WTC11 (cell line): ENCODE results near the gene CYCS. TPM values are rescaled to one million over a fixed set of nuclear protein-coding genes. Genes with fewer than 3 reads are reported as not detected.

Source experiments
- ATAC-seq: fragments of 200-7000 bp; cut with Tn5 transposase; 2 replicates; pipeline ENCODE4 v1.10.0; 2021; ENCODE audit warnings: mild to moderate bottlenecking, moderate library complexity
- CTCF ChIA-PET: fragments of 300-600 bp; sonication (Branson Sonifier 250); formaldehyde crosslinking; loops from one replicate; lab custom pipeline; 2021; ENCODE audit warnings: antibody characterized with exemption; lab: Charles Lee
- POLR2A ChIA-PET: fragments of 350-600 bp; sonication (Branson Sonifier 250); formaldehyde crosslinking; loops from one replicate; lab custom pipeline; 2021; ENCODE audit warnings: antibody characterized with exemption; lab: Charles Lee
- DNase-seq: peaks from one replicate; pipeline ENCODE4 v3.0.0; 2021; ENCODE audit warnings: low spot score
- H3K27ac Mint-ChIP-seq: 2 replicates; pipeline ENCODE4 v1.8.0; 2021; ENCODE audit warnings: mixed read lengths
- H3K27me3 Mint-ChIP-seq: 2 replicates; pipeline ENCODE4 v1.8.0; 2021; ENCODE audit warnings: low read depth, mild to moderate bottlenecking, moderate library complexity, mixed read lengths
- H3K36me3 Mint-ChIP-seq: 2 replicates; pipeline ENCODE4 v1.8.0; 2021; ENCODE audit warnings: mixed read lengths
- H3K4me1 Mint-ChIP-seq: 2 replicates; pipeline ENCODE4 v1.8.0; 2022; ENCODE audit warnings: mixed read lengths
- H3K4me3 Mint-ChIP-seq: 2 replicates; pipeline ENCODE4 v1.8.0; 2021; ENCODE audit warnings: mild to moderate bottlenecking, moderate library complexity, mixed read lengths
- H3K9me3 Mint-ChIP-seq: 2 replicates; pipeline ENCODE4 v1.8.0; 2021; ENCODE audit warnings: mixed read lengths
- AFF4 ChIP-seq: sonication (generic); formaldehyde crosslinking; IDR thresholded peaks from 2 replicates; pipeline ENCODE4 v1.8.1; 2023; ENCODE audit warnings: mild to moderate bottlenecking, missing genetic modification reagents, borderline replicate concordance
- ATF6 ChIP-seq: sonication (generic); formaldehyde crosslinking; IDR thresholded peaks from 2 replicates; pipeline ENCODE4 v1.8.1; 2023; ENCODE audit warnings: mild to moderate bottlenecking, missing genetic modification reagents
- CBFB ChIP-seq: sonication (generic); formaldehyde crosslinking; IDR thresholded peaks from 2 replicates; pipeline ENCODE4 v1.8.1; 2022; ENCODE audit warnings: mild to moderate bottlenecking, low read depth, missing genetic modification reagents
- CDX4 ChIP-seq: fragments of 250-450 bp; sonication (Bioruptor Pico); IDR thresholded peaks from 2 replicates; pipeline ENCODE4 v1.9.0; 2021; ENCODE audit warnings: moderate library complexity, mild to moderate bottlenecking, inconsistent platforms, borderline replicate concordance
- CREB1 ChIP-seq: sonication (generic); formaldehyde crosslinking; IDR thresholded peaks from 2 replicates; pipeline ENCODE4 v1.8.0; 2023; ENCODE audit warnings: mild to moderate bottlenecking, missing genetic modification reagents
- CREM ChIP-seq: sonication (generic); formaldehyde crosslinking; IDR thresholded peaks from 2 replicates; pipeline ENCODE4 v1.8.1; 2022; ENCODE audit warnings: mild to moderate bottlenecking, missing genetic modification reagents, moderate library complexity
- FOXP4 ChIP-seq: sonication (generic); formaldehyde crosslinking; IDR thresholded peaks from 2 replicates; pipeline ENCODE4 v1.8.0; 2022; ENCODE audit warnings: mild to moderate bottlenecking, missing genetic modification reagents
- MAX ChIP-seq: sonication (generic); formaldehyde crosslinking; IDR thresholded peaks from 2 replicates; pipeline ENCODE4 v1.8.0; 2022; ENCODE audit warnings: mild to moderate bottlenecking, missing genetic modification reagents
- MYBL2 ChIP-seq: sonication (generic); formaldehyde crosslinking; IDR thresholded peaks from 2 replicates; pipeline ENCODE4 v1.8.1; 2023; ENCODE audit warnings: mild to moderate bottlenecking, moderate library complexity, missing genetic modification reagents
- NR1H2 ChIP-seq: sonication (generic); formaldehyde crosslinking; IDR thresholded peaks from 2 replicates; pipeline ENCODE4 v1.9.0; 2021; ENCODE audit warnings: mild to moderate bottlenecking, moderate library complexity, missing genetic modification reagents
- OVOL2 ChIP-seq: fragments of 250-450 bp; sonication (Bioruptor Pico); IDR thresholded peaks from 2 replicates; pipeline ENCODE4 v1.9.0; 2021; ENCODE audit warnings: mild to moderate bottlenecking, borderline replicate concordance
- RELA ChIP-seq: sonication (generic); formaldehyde crosslinking; IDR thresholded peaks from 2 replicates; pipeline ENCODE4 v1.8.1; 2022; ENCODE audit warnings: missing genetic modification reagents, mild to moderate bottlenecking, borderline replicate concordance
- RORB ChIP-seq: fragments of 250-450 bp; sonication (Bioruptor Pico); IDR thresholded peaks from 2 replicates; pipeline ENCODE4 v1.9.0; 2021; ENCODE audit warnings: mild to moderate bottlenecking
- SMAD4 ChIP-seq: sonication (generic); formaldehyde crosslinking; IDR thresholded peaks from 2 replicates; pipeline ENCODE4 v1.8.0; 2022; ENCODE audit warnings: mild to moderate bottlenecking, missing genetic modification reagents
- STAT6 ChIP-seq: sonication (generic); formaldehyde crosslinking; conservative IDR thresholded peaks from 2 replicates; pipeline ENCODE4 v1.8.1; 2023; ENCODE audit warnings: mild to moderate bottlenecking, low read depth, missing genetic modification reagents, moderate library complexity
- TEAD1 ChIP-seq: sonication (generic); formaldehyde crosslinking; IDR thresholded peaks from 2 replicates; pipeline ENCODE4 v1.8.0; 2022; ENCODE audit warnings: mild to moderate bottlenecking, missing genetic modification reagents
- ZNF121 ChIP-seq: sonication (generic); formaldehyde crosslinking; IDR thresholded peaks from 2 replicates; pipeline ENCODE4 v1.8.0; 2023; ENCODE audit warnings: missing genetic modification reagents
- ZNF219 ChIP-seq: sonication (generic); formaldehyde crosslinking; IDR thresholded peaks from 2 replicates; pipeline ENCODE4 v1.8.0; 2023; ENCODE audit warnings: missing genetic modification reagents, mild to moderate bottlenecking, borderline replicate concordance
- ZNF396 ChIP-seq: fragments of 250-450 bp; sonication (Bioruptor Pico); IDR thresholded peaks from 2 replicates; pipeline ENCODE4 v1.8.0; 2021; ENCODE audit warnings: mild to moderate bottlenecking, moderate library complexity, borderline replicate concordance
- ZNF425 ChIP-seq: fragments of 250-450 bp; sonication (Bioruptor Pico); conservative IDR thresholded peaks from 2 replicates; pipeline ENCODE4 v1.9.0; 2021; ENCODE audit warnings: mild to moderate bottlenecking
- ZNF512 ChIP-seq: sonication (generic); formaldehyde crosslinking; IDR thresholded peaks from 2 replicates; pipeline ENCODE4 v1.8.1; 2022; ENCODE audit warnings: missing genetic modification reagents, borderline replicate concordance
- total RNA-seq: library from RNA; stranded (reverse); gene quantifications from 3 replicates; pipeline ENCODE4 v1.2.3, GENCODE V29; 2021

CYCS gene
- total RNA-seq, 1 experiment from 2014 or later = 249 TPM

GRCh38 chr7:25171071-25171470 is 46.0 kb upstream of the CYCS start (continued):
- TF ChIP-seq AFF4 (CRISPR knock-in tag) = no peak
- no peak for TF ChIP-seq ZNF425
- TF ChIP-seq MYBL2 = no peak

GRCh38 chr7:25169683-25170082 is 44.6 kb upstream of the CYCS start:
- Mint-ChIP-seq H3K27me3 (no peaks in the 10 kb centered on the region; the same call in 1 of the 2 replicates), H3K36me3 (no peaks in the 10 kb centered on the region; the same call in 1 of the 2 replicates), H3K27ac (no peak overlapping the region), H3K4me3 (no peak overlapping the region), H3K4me1 (peaks cover 25% of the 10 kb centered on the region), H3K9me3 (peaks cover 8% of the 10 kb centered on the region; the same call in 1 of the 2 replicates)
- no peak for ATAC-seq
- ChIA-PET CTCF (no interaction called here), POLR2A (no interaction called here)
- no peak for DNase-seq
- TF ChIP-seq TEAD1 (CRISPR knock-in tag) (no peak), STAT6 (CRISPR knock-in tag) (no peak), SMAD4 (CRISPR knock-in tag) (no peak), ZNF121 (CRISPR knock-in tag) (no peak), RORB (CRISPR knock-in tag) (no peak), CREB1 (CRISPR knock-in tag) (no peak), MAX (CRISPR knock-in tag) (no peak), CDX4 (CRISPR knock-in tag) (no peak), ATF6 (CRISPR knock-in tag) (no peak), CBFB (no peak), RELA (no peak), OVOL2 (CRISPR knock-in tag) (no peak), NR1H2 (CRISPR knock-in tag) (no peak), FOXP4 (CRISPR knock-in tag) (no peak), ZNF512 (CRISPR knock-in tag) (no peak), ZNF396 (no peak), ZNF219 (no peak), CREM (CRISPR knock-in tag) (no peak)
